Measurements from ENCODE around the gene HCFC2. TPM values are rescaled to one million over a fixed set of nuclear protein-coding genes. Genes with fewer than 3 reads are reported as not detected.
A peak's percentile ranks its signal among the peaks of the same experiment; 100 is the strongest.

Gene HCFC2
- total and polyA plus RNA-seq, 2 of the 4 experiments (the other 2 are of a cell fraction) = 12.0 to 34.2 TPM

DNA sequence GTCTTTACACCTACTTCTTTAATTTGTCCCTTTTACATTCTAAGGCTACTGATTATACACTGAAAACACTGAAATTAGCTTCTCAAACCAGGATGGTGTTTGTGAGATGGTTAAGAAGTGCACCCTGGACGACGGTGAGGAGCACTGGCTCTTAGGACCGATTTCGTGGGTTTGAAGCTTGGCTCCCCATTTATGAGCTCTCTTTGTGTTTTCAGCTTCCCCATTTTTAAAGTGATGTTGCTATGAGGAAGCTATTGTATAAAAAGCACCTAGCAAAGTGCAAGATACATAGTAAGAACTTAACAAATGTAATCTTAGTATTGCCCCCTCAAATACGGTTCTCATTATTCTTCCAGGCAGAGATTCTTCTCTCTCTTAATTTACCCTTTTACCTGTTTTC, 69.0 kb downstream of the HCFC2 start:
- Histone ChIP-seq H2AK5ac (ENCODE audit: low read depth, low read length) (peak overlapping the region; percentile 92; the same call in 1 of the 2 replicates), H4K8ac (ENCODE audit: low read depth in 2 of 2, low read length in 2 of 2) (peak overlapping the region in 1 of 2 experiments; percentile 22; a peak in 2 of 4 replicates), H3K79me1 (ENCODE audit: low read depth in 1 of 2, low read length in 2 of 2) (peaks cover 34 to 77% of the 10 kb centered on the region in 2 experiments), H3K14ac (replicated peaks; ENCODE audit: low read depth, low read length) (peak overlapping the region; percentile 82), H3K18ac (ENCODE audit: low read depth, low read length) (no peak overlapping the region), H4K20me1 (ENCODE audit: insufficient read depth, low read length) (peaks cover 5% of the 10 kb centered on the region; the same call in 1 of the 2 replicates), H3K4me1 (ENCODE audit: control insufficient read depth, insufficient read depth, low read length) (peaks cover 25% of the 10 kb centered on the region), H4K5ac (ENCODE audit: low read depth, low read length) (peak overlapping the region; percentile 49; the same call in 1 of the 2 replicates), H3K56ac (ENCODE audit: extremely low read depth, insufficient read depth, low read length) (0 out of 2 replicates have a peak overlapping the region, but pooled peaks have one; percentile 12), H3K27ac (ENCODE audit: insufficient read depth, low read length) (peak overlapping the region; percentile 31; the same call in 1 of the 2 replicates), H2AFZ (replicated peaks; ENCODE audit: low read length, poor library complexity) (no peak overlapping the region), H4K91ac (ENCODE audit: insufficient read depth, low read depth, low read length) (peak overlapping the region; percentile 49; the same call in 1 of the 2 replicates), H3K4me3 (ENCODE audit: insufficient read depth, low read depth, low read length) (no peak overlapping the region), H2BK15ac (ENCODE audit: low read depth, low read length) (peak overlapping the region; percentile 41; the same call in 1 of the 3 replicates), H2BK120ac (ENCODE audit: low read depth, low read length) (peak overlapping the region; percentile 68), H2AK9ac (replicated peaks; ENCODE audit: low read depth, low read length, poor library complexity) (no peak overlapping the region), H2BK20ac (ENCODE audit: low read depth, low read length) (peak overlapping the region; percentile 32; the same call in 1 of the 2 replicates), H2BK5ac (ENCODE audit: low read depth, low read length, poor library complexity, severe bottlenecking) (peak overlapping the region; percentile 85), H3K4me2 (ENCODE audit: low read depth, low read length) (no peak overlapping the region), H3K27me3 (ENCODE audit: control insufficient read depth, insufficient read depth, low read length) (no peaks in the 10 kb centered on the region), H3K23ac (ENCODE audit: low read depth, low read length) (peak overlapping the region; percentile 67; the same call in 1 of the 2 replicates), H3K9me3 (ENCODE audit: control insufficient read depth, insufficient read depth, low read length) (no peaks in the 10 kb centered on the region), H3K36me3 (ENCODE audit: control insufficient read depth, insufficient read depth, low read length) (peaks cover 22% of the 10 kb centered on the region), H3K4ac (ENCODE audit: low read depth, low read length) (peak overlapping the region; percentile 81), H3K9me1 (ENCODE audit: insufficient read depth, low read length) (peaks cover 23% of the 10 kb centered on the region), H3K9ac (ENCODE audit: low read depth, low read length) (no peak overlapping the region)
- ATAC-seq (ENCODE audit: low read depth) = no peak
- in situ Hi-C loops (cut with MboI; ENCODE audit: low sequenced_read_pairs) (no loop called here), dilution Hi-C loops (cut with HindIII; ENCODE audit: low sequenced_read_pairs, unreplicated experiment) (no loop called here), intact Hi-C loops (cut with micrococcal nuclease) (no loop called here)
- ChIA-PET POLR2A (ENCODE audit: unreplicated experiment) (no interaction called here), CTCF (no interaction called here)
- no peak for DNase-seq
- no TSS peak for BruUV-seq (replicated peaks)
- no CpG with 5 or more reads among the region's 5 CpGs for WGBS, 2 experiments (ENCODE audit: extremely low coverage in 2 of 2, insufficient read length in 1 of 2)
- TF ChIP-seq, protein P1, sequence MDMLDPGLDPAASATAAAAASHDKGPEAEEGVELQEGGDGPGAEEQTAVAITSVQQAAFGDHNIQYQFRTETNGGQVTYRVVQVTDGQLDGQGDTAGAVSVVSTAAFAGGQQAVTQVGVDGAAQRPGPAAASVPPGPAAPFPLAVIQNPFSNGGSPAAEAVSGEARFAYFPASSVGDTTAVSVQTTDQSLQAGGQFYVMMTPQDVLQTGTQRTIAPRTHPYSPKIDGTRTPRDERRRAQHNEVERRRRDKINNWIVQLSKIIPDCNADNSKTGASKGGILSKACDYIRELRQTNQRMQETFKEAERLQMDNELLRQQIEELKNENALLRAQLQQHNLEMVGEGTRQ (IDR thresholded peaks at IDR 0.05; ENCODE audit: low read depth, low read length) = no peak
- TF ChIP-seq MAZ (IDR thresholded peaks at IDR 0.05; ENCODE audit: borderline replicate concordance, low read depth, low read length) = no peak
- no peak for TF ChIP-seq SMC3 (IDR thresholded peaks at IDR 0.05; ENCODE audit: low read depth, low read length)
- TF ChIP-seq, protein P2, sequence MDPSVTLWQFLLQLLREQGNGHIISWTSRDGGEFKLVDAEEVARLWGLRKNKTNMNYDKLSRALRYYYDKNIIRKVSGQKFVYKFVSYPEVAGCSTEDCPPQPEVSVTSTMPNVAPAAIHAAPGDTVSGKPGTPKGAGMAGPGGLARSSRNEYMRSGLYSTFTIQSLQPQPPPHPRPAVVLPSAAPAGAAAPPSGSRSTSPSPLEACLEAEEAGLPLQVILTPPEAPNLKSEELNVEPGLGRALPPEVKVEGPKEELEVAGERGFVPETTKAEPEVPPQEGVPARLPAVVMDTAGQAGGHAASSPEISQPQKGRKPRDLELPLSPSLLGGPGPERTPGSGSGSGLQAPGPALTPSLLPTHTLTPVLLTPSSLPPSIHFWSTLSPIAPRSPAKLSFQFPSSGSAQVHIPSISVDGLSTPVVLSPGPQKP (IDR thresholded peaks at IDR 0.05; ENCODE audit: borderline replicate concordance, low read depth, low read length) = no peak
- TF ChIP-seq, protein P3, sequence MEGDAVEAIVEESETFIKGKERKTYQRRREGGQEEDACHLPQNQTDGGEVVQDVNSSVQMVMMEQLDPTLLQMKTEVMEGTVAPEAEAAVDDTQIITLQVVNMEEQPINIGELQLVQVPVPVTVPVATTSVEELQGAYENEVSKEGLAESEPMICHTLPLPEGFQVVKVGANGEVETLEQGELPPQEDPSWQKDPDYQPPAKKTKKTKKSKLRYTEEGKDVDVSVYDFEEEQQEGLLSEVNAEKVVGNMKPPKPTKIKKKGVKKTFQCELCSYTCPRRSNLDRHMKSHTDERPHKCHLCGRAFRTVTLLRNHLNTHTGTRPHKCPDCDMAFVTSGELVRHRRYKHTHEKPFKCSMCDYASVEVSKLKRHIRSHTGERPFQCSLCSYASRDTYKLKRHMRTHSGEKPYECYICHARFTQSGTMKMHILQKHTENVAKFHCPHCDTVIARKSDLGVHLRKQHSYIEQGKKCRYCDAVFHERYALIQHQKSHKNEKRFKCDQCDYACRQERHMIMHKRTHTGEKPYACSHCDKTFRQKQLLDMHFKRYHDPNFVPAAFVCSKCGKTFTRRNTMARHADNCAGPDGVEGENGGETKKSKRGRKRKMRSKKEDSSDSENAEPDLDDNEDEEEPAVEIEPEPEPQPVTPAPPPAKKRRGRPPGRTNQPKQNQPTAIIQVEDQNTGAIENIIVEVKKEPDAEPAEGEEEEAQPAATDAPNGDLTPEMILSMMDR (conservative IDR thresholded peaks at IDR 0.05; ENCODE audit: low read depth, low read length) = no peak
- TF ChIP-seq RAD21 (IDR thresholded peaks at IDR 0.05; ENCODE audit: low read length) = no peak
- TF ChIP-seq RFX5 (IDR thresholded peaks at IDR 0.05; ENCODE audit: low read depth, low read length) = no peak
- TF ChIP-seq BHLHE40 (IDR thresholded peaks at IDR 0.05; ENCODE audit: low read depth, low read length) = no peak
- no peak for TF ChIP-seq POLR2A (IDR thresholded peaks at IDR 0.05; ENCODE audit: low read depth, low read length)
- TF ChIP-seq CHD1 (IDR thresholded peaks at IDR 0.05; ENCODE audit: low read depth, low read length) = no peak

Measured in IMR-90 (cell line).